Stimulated activated CD4-positive, alpha-beta T cell treated with anti-CD3 and anti-CD28 coated beads, Interleukin-15, amount 100 ng/mL, for 48 hours (primary cell): Measurements from ENCODE around the gene UPF2.

Source experiments
- DNase-seq, 2 donors: peaks; one replicate each; pipeline ENCODE4 v3.0.0-alpha.2; 2020; ENCODE audit warnings: low read depth in 2 of 2

The UPF2 gene

GRCh38 chr10:11958956-11959355, 83.7 kb downstream of the UPF2 start:
- no peak for DNase-seq

GRCh38 chr10:11951695-11952094, 90.9 kb downstream of the UPF2 start:
- no peak for DNase-seq

DNA sequence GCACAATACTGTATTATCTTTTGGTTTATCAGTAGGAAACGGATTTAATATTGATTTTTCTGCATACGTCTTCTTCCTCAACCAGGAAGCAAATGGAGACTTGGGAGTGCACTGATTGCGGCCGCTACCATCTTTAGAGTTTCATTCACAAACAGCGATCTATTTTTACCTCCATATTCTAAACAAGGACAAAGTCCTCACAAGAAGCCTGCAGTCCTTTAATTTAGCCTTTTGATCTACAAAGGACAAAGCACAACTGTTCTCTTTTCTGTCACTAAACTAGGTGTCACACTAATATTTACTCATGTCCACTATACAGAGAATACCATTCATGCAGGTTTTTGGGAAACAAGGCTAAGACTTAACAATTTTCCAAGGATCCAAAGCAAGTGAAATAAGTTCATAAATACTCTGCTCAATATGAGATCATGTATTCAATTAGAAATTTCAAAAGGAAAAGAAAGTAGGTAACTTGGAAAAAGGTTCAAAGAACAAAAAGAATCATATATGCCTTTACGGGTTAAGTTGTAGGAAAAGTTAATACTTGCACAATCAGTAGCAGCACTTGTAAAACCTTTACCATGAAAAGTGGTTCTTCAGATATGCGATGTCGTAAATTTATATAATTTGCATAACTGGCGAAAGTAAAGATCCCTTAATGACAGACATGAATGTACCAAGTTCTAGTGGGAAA, 92.1 kb downstream of the UPF2 start:
- no peak for DNase-seq

DNA sequence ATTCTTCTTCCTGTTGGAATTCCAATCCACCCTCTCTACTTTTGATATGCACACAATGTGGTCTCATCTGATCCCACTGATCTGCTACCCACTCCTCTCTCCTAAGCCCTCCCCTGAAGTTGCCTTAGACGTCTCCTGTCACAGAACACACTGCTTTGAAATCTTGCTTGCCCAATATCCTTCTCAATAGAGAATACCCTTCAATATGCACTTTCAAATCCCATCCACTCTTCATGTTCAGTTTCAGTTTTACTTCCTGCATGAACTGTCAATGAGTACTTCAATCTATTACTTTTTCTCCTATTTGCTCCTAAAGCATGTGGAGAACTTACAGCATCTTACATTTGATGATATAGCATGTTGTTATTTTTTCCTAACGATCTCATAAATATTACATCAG, 93.5 kb downstream of the UPF2 start:
- no peak for DNase-seq

DNA sequence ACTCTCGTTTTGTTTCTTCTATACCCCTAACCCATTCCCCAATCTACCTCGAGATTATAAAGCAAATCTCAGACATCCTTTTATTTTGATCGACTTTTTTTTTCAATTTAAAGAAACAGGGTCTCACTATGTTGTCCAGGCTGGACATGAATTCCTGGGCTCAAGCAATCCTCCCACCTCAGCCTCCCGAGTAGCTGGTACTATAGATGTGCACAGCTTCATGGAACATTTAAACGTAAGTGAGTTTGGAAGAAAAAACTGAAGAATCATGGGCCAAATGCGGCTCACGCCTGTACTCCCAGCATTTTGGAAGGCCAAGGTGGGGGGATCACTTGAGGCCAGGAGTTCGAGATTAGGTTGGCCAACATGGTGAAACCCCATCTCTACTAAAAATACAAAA, 96.0 kb downstream of the UPF2 start:
- DNase-seq: no peak

DNA sequence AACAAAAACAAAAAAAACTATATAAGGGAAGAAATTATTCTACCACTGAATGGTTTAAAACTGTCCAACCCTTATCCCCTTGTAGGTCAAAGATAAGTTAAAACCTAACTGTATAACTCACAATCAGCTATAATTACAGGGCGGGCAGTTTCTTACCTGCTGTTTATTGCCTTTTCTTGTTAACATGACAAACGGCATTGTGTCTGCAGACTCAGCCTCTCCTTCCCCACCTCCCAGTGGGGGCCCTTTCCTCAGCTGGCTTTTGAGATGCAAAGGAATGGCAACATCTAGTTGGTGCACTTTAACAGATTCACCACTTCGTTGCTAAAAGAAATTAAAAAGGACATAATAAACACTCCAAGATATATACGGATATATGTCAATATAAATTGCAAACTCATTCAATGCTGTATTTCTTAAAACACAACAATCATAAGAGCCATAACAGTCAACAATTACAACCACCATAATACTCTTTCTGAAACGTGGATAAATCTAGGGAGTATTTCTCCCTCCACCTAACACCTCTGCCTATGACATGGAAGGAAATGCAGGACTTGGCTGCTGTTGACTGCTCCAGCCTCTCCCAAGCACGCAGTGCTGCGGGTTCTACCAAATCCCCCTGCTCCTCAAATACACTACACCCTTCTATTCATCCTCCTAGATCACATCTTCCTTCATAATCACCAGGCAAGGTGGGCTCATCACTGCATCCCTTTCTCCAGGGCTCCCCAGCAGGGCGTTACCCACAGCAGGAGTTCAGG, 106.0 kb downstream of the UPF2 start:
- no peak for DNase-seq

DNA sequence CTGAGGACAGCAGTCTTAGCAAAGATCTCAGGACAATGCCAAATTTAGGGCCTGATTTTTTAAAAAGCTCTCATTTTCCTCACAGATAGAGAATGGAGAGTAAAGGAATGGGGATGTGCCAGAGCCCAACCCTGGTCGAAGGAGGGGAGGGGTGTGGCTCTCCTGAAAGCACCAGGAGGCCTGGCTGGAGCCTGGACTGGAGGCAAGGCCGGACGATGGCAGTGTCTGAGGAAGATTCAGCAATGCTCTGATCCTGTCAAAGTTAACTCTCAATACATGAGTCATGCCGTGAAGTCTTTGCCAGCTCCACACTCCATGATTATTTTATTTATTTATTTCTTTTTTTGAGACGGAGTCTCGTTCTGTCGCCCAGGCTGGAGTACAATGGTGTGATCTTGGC, 108.3 kb downstream of the UPF2 start:
- DNase-seq: no peak

- no peak for DNase-seq
Measured at GRCh38 chr10:11933577-11934223, 108.9 kb downstream of the UPF2 start.

- no peak for DNase-seq
Measured at GRCh38 chr10:11931038-11931437, 111.6 kb downstream of the UPF2 start.

GRCh38 chr10:11930312-11930978, 112.2 kb downstream of the UPF2 start:
- DNase-seq: no peak

GRCh38 chr10:11927746-11928145, 114.9 kb downstream of the UPF2 start:
- no peak for DNase-seq

- no peak for DNase-seq
Measured at GRCh38 chr10:11921800-11922392, 120.7 kb downstream of the UPF2 start.

DNA sequence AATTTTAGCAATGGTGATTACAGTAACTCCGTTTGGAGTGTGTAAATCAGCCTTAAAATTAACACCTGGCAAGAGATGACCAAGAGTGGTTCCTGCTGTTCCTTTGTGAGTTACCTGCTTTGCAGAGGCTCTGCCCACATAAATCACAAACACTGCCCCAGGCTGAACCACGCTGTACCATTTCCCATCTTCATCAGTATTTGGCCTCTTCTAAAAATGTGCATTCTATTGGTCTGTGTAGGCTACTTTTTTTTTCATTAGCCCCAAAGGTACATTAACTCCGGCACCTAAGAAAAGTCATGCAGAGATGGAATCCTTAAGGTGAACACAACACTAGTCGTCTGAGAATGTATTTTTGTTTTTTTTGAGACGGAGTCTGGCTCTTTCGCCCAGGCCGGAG, 123.3 kb downstream of the UPF2 start:
- no peak for DNase-seq

DNA sequence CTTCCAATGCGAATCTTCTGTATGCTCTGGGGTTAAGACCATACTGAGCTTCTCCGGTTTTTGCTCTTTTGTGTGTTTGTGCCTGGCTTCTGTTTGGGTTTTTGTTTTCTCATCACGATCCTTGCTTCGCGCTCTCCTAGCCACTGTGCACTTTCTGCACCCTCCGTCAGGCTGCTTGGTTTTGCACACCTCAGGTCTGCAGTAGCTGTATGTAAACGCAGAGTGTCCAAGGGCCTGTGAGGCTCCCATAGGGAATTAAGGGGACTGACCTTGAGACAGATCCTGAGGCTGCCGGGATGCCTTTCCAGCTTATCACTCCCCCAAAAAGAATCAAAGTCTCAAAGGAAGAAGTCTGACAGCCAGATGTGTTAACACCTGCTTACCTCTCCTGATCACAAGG, 124.2 kb downstream of the UPF2 start:
- no peak for DNase-seq

DNA sequence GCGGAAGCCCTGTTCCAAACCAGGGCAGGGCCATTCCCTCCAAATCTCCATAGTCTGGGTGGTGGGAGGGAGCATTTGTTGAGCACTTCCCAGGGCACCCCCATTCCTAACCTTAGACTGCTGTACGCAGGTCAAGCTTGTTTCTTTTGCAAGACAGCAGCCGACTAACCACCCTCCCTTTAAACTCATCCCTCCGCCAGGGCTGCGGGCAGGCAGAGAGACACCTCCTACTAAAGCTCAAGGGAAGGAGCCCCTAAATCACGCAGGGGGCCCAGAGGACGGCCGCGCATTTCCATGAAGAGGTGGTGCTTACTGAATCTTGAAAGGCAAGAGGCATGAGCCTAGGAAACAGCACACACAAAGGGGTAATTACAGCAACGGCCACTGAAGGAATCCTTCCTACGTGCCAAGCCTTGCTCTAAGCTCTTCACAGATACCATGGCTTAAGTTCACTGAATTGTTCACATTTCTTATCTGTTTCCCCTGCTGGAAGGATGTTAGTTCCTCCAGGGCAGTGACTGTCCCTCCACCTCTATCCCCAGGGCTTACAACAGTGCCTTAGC, 129.4 kb downstream of the UPF2 start:
- no peak for DNase-seq

DNA sequence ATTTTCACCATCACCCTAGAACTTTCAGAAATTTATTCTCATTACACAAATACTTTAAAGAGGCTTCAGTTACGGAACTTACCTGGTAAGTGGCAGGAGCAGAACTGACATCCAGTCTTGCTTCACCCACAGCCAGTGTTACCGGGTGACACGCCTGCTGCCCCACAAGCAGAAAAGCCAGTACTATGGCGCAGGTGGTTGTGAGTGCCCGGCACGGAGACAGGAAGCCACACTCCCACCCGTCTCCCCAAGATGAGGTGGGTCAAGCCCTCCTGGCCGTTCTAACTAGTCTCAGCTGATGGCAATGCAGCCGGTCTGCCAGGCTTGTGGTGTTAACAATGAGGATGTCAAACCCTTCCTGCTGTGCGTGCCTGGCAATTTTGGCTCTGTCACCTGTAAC, 132.5 kb downstream of the UPF2 start:
- no peak for DNase-seq

DNA sequence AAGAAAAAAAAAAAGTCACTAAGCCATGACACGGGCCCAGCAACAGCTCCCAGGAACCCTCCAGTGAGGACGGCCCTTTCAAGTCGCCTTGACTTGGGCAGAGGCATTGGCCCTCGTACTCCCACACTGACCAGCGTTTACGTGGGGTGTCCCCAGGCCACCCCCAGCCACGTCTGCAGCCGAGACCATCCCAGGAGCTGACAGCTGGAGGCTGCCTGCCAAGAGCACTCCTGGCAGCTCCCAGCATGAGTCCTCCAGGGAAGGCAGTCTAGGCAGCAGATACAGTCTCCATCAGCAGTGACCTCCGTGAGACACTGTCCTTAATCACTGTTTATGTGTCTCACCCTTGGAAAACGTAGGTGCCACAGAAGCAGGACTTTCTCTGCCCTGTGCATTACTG, 133.0 kb downstream of the UPF2 start:
- DNase-seq: no peak

DNA sequence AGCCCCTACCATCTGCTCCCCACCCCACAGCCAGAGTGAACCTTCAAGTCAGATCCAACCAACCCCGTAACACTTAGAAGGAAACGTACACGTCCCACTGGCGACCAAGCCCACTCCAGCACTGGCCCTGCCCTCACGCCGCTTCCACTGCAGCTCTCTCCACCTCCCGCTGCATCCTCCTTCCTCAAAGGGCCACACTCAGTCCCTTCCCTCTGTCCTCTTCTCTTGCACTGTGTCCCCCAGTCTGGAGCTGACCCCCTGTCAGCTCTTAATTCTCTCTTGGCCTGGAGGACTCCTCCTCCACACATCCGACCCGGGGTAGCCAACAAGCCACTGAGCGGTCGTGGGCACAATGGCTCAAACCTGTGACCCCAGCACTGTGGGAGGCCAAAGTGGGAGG, 133.6 kb downstream of the UPF2 start:
- DNase-seq: no peak

- DNase-seq: no peak
Measured at GRCh38 chr10:11908536-11908935, 134.1 kb downstream of the UPF2 start.

DNA sequence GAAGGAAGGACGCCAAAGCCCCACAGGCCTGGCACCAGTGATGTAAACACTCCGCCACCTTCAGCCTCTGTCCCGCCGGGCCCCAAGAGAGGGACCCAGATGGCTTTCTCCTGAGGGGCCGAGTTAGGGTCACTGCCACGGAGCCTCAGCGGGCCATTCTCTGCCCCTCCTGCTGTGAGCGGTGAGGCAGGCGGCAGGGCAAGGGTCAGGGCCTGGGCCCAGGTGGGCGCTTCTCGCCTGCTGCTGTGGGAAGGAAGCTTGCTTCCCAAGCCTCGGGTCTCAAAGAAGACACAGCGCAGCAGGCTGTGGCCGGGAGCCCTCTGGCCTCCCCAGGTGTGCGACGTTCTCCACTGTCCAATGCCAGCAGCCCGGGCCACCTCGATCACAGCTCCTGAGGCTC, 134.7 kb downstream of the UPF2 start:
- DNase-seq: no peak

DNA sequence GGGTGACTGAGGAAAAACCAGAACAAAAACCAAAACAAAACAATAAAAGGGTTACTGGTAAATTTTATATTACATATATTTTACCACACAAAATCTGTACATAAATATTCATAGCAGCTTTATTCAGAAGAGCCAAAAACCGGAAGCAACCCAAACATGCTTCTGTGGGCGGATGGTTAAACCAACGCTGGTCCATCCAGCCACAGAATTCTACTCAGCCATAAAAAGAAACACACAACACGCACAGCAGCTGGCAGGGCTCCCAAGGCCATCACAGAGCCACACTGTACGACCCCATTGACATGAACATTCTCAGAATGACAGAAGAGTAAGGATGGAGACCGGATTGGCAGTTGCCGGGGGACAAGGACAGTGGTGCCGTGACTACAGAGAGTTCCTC, 135.9 kb downstream of the UPF2 start:
- no peak for DNase-seq

- no peak for DNase-seq
Measured at GRCh38 chr10:11902646-11903045, 140.0 kb downstream of the UPF2 start.
